ENCODE results near the gene PARP9. TPM values are rescaled to one million over a fixed set of nuclear protein-coding genes. Genes with fewer than 3 reads are reported as not detected.

The PARP9 gene
- total and polyA plus RNA-seq, 2 of the 13 experiments (the other 11 are each of a cell fraction or from before 2014, with no cell fraction given) = 6.5 to 10.6 TPM

DNA sequence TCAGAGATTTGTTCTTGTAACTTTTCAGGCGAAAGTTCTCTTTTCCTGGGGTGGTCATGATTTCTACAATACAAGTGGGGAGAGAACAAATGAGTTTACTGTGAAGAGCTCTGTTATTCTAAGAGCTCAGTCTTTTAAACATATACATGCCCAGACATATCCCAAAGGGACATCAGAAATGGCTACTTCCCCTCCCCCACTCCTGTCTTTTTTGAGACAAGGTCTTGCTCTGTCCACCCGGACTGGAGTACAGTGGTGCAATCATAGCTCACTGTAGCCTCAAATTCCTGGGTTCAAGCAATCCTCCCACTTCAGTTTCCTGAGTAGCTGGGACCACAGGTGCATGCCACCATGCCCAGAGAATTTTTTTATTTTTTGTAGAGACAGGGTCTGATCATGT is 67.6 kb downstream of the PARP9 start:
- POLR2A ChIA-PET = no interaction called here
- CTCF ChIA-PET (ENCODE audit: low intra/inter-chr PET ratio, low total read pairs) = no interaction called here
- 80% methylated on average over 2 of the region's 2 CpGs for WGBS (ENCODE audit: low lambda C conversion rate)
- no TSS peak for BruUV-seq (replicated peaks)
- no peak overlapping the region for H3K4me2 ChIP-seq (ENCODE audit: low read depth, low read length)
- no peaks in the 10 kb centered on the region for H3K27me3 ChIP-seq (ENCODE audit: control insufficient read depth in 1 of 2, insufficient read depth in 2 of 2, low read length in 2 of 2)
- H3K36me3 ChIP-seq (replicated peaks in 1 of 2; ENCODE audit: control insufficient read depth in 1 of 2, insufficient read depth in 2 of 2, low read length in 2 of 2) = peaks cover 0 to 29% of the 10 kb centered on the region in 2 experiments; a peak in 4 of 5 replicates
- H3K4me1 ChIP-seq (ENCODE audit: insufficient read depth, low read length) = peaks cover 9% of the 10 kb centered on the region
- no peaks in the 10 kb centered on the region for H3K9me3 ChIP-seq (ENCODE audit: low read length)
- no peaks in the 10 kb centered on the region for H4K20me1 ChIP-seq (ENCODE audit: insufficient read depth, low read length)
- ATAC-seq (no peak), DNase-seq (ENCODE audit: low spot score) (no peak), FAIRE-seq (no peak)
- no peak overlapping the region for H3K27ac ChIP-seq (ENCODE audit: extremely low read length, insufficient read depth, low read length)
- in situ Hi-C loops (cut with HindIII; ENCODE audit: extremely low pct_ligation_motif_present, low pct_unique_long_range_greater_than_20kb) (no loop called here), intact Hi-C loops (cut with micrococcal nuclease; ENCODE audit: unreplicated experiment) (no loop called here)
- H3K4me3 ChIP-seq (replicated peaks in 1 of 3; ENCODE audit: insufficient read depth in 1 of 3, low read depth in 2 of 3, low read length in 3 of 3) = no peak overlapping the region
- H3K9ac ChIP-seq (ENCODE audit: insufficient read depth, low read depth, low read length) = no peak overlapping the region
- H2AFZ ChIP-seq (ENCODE audit: low read length) = no peak overlapping the region
- peaks cover 32% of the 10 kb centered on the region for H3K79me2 ChIP-seq (ENCODE audit: insufficient read depth, low read length)
- no peak for TF ChIP-seq RAD51 (IDR thresholded peaks at IDR 0.05; ENCODE audit: borderline replicate concordance)
- no peak for TF ChIP-seq ZNF484 (CRISPR knock-in tag; IDR thresholded peaks at IDR 0.05; ENCODE audit: borderline replicate concordance, low read depth)
- TF ChIP-seq KDM4B (CRISPR knock-in tag; IDR thresholded peaks at IDR 0.05) = no peak
- TF ChIP-seq, protein P1, sequence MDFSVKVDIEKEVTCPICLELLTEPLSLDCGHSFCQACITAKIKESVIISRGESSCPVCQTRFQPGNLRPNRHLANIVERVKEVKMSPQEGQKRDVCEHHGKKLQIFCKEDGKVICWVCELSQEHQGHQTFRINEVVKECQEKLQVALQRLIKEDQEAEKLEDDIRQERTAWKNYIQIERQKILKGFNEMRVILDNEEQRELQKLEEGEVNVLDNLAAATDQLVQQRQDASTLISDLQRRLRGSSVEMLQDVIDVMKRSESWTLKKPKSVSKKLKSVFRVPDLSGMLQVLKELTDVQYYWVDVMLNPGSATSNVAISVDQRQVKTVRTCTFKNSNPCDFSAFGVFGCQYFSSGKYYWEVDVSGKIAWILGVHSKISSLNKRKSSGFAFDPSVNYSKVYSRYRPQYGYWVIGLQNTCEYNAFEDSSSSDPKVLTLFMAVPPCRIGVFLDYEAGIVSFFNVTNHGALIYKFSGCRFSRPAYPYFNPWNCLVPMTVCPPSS (IDR thresholded peaks at IDR 0.05) = no peak
- TF ChIP-seq, protein P2, sequence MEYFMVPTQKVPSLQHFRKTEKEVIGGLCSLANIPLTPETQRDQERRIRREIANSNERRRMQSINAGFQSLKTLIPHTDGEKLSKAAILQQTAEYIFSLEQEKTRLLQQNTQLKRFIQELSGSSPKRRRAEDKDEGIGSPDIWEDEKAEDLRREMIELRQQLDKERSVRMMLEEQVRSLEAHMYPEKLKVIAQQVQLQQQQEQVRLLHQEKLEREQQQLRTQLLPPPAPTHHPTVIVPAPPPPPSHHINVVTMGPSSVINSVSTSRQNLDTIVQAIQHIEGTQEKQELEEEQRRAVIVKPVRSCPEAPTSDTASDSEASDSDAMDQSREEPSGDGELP (IDR thresholded peaks at IDR 0.05; ENCODE audit: borderline replicate concordance, low read depth) = no peak
- no peak for TF ChIP-seq KMT2B (CRISPR knock-in tag; IDR thresholded peaks at IDR 0.05)
- TF ChIP-seq ZNF343 (CRISPR knock-in tag; IDR thresholded peaks at IDR 0.05) = no peak
- no peak for TF ChIP-seq ZNF780A (CRISPR knock-in tag; IDR thresholded peaks at IDR 0.05)
- TF ChIP-seq, protein P3, sequence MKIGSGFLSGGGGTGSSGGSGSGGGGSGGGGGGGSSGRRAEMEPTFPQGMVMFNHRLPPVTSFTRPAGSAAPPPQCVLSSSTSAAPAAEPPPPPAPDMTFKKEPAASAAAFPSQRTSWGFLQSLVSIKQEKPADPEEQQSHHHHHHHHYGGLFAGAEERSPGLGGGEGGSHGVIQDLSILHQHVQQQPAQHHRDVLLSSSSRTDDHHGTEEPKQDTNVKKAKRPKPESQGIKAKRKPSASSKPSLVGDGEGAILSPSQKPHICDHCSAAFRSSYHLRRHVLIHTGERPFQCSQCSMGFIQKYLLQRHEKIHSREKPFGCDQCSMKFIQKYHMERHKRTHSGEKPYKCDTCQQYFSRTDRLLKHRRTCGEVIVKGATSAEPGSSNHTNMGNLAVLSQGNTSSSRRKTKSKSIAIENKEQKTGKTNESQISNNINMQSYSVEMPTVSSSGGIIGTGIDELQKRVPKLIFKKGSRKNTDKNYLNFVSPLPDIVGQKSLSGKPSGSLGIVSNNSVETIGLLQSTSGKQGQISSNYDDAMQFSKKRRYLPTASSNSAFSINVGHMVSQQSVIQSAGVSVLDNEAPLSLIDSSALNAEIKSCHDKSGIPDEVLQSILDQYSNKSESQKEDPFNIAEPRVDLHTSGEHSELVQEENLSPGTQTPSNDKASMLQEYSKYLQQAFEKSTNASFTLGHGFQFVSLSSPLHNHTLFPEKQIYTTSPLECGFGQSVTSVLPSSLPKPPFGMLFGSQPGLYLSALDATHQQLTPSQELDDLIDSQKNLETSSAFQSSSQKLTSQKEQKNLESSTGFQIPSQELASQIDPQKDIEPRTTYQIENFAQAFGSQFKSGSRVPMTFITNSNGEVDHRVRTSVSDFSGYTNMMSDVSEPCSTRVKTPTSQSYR (CRISPR knock-in tag; IDR thresholded peaks at IDR 0.05; ENCODE audit: borderline replicate concordance) = peak; percentile 56; the same call in 1 of the 2 replicates
- TF ChIP-seq, protein P4, sequence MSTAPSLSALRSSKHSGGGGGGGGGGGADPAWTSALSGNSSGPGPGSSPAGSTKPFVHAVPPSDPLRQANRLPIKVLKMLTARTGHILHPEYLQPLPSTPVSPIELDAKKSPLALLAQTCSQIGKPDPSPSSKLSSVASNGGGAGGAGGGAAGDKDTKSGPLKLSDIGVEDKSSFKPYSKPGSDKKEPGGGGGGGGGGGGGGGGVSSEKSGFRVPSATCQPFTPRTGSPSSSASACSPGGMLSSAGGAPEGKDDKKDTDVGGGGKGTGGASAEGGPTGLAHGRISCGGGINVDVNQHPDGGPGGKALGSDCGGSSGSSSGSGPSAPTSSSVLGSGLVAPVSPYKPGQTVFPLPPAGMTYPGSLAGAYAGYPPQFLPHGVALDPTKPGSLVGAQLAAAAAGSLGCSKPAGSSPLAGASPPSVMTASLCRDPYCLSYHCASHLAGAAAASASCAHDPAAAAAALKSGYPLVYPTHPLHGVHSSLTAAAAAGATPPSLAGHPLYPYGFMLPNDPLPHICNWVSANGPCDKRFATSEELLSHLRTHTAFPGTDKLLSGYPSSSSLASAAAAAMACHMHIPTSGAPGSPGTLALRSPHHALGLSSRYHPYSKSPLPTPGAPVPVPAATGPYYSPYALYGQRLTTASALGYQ (CRISPR knock-in tag; IDR thresholded peaks at IDR 0.05) = no peak
- TF ChIP-seq ZNF205 (CRISPR knock-in tag; IDR thresholded peaks at IDR 0.05) = no peak
- TF ChIP-seq TP53 (CRISPR knock-in tag; conservative IDR thresholded peaks at IDR 0.05) = 0 out of 2 replicates have a peak, but pooled peaks have one; percentile 55
